Measurements from ENCODE around the gene CLIP3. TPM values are rescaled to one million over a fixed set of nuclear protein-coding genes. Genes with fewer than 3 reads are reported as not detected.
A peak's percentile ranks its signal among the peaks of the same experiment; 100 is the strongest.
"Not testable (repeated sequence)": the region's sequence is repeated elsewhere in the genome, so short reads cannot be mapped to it uniquely, and the experiment has no call there.

Gene CLIP3
- total RNA-seq, 4 donors from 2014 or later, result 0.80 to 15.3 (median 2.7) TPM

GRCh38 chr19:35986664-35987570, 45.8 kb downstream of the CLIP3 start:
- Histone ChIP-seq H3K27ac (no peak overlapping the region), H3K9me3 (no peaks in the 10 kb centered on the region), H3K4me1 (peaks cover 10 to 13% (median 10%) of the 10 kb centered on the region in 3 donors), H3K27me3 (peaks cover 0 to 68% (median 4%) of the 10 kb centered on the region in 4 donors), H3K36me3 (no peaks in the 10 kb centered on the region), H3K4me3 (peak overlapping the region in 3 of 4 donors; percentile 37 to 64 (median 41))
- intact Hi-C loops (cut with DNase I), result no loop called here
- no peak for DNase-seq
- no peak for TF ChIP-seq POLR2A (IDR thresholded peaks at IDR 0.05)
- TF ChIP-seq CTCF (IDR thresholded peaks at IDR 0.05), result no peak
- 16 to 17% methylated on average over 23 to 32 of the region's 54 CpGs for WGBS, 2 donors

GRCh38 chr19:35986111-35986510, 46.6 kb downstream of the CLIP3 start:
- no peak overlapping the region for H3K4me3 ChIP-seq
- DNase-seq, result no peak
- H3K9me3 ChIP-seq, result no peaks in the 10 kb centered on the region
- peaks cover 10 to 13% (median 10%) of the 10 kb centered on the region in 3 donors for H3K4me1 ChIP-seq
- WGBS, 2 donors, result 100% methylated on average over 1 of the region's 5 CpGs; no CpG with 5 or more reads in 1 of the 2 donors
- intact Hi-C loops (cut with DNase I), result no loop called here
- H3K27ac ChIP-seq, result no peak overlapping the region
- H3K27me3 ChIP-seq, result peaks cover 0 to 72% (median 4%) of the 10 kb centered on the region in 4 donors
- no peaks in the 10 kb centered on the region for H3K36me3 ChIP-seq
- TF ChIP-seq CTCF (IDR thresholded peaks at IDR 0.05) (no peak), POLR2A (IDR thresholded peaks at IDR 0.05) (no peak)

GRCh38 chr19:35983177-35983576, 49.5 kb downstream of the CLIP3 start:
- Histone ChIP-seq H3K36me3 (no peaks in the 10 kb centered on the region), H3K27ac (no peak overlapping the region), H3K4me3 (no peak overlapping the region), H3K9me3 (no peaks in the 10 kb centered on the region), H3K4me1 (peaks cover 10 to 13% (median 10%) of the 10 kb centered on the region in 3 donors), H3K27me3 (peaks cover 0 to 92% (median 4%) of the 10 kb centered on the region in 4 donors)
- TF ChIP-seq CTCF (IDR thresholded peaks at IDR 0.05), result no peak
- TF ChIP-seq POLR2A (IDR thresholded peaks at IDR 0.05), result no peak
- no peak for DNase-seq
- 78% methylated on average over 4 to 5 of the region's 8 CpGs for WGBS, 2 donors
- intact Hi-C loops (cut with DNase I), result no loop called here

- H3K9me3 ChIP-seq; H3K27ac ChIP-seq; DNase-seq; H3K4me1 ChIP-seq; H3K4me3 ChIP-seq; intact Hi-C loops (cut with DNase I); H3K36me3 ChIP-seq: not testable (repeated sequence)
- H3K27me3 ChIP-seq, result peaks cover 0 to 90% (median 0%) of the 10 kb centered on the region in 4 donors
- 68 to 75% methylated on average over 4 of the region's 4 CpGs for WGBS, 2 donors
Measured at GRCh38 chr19:35980997-35981396, 51.7 kb downstream of the CLIP3 start.

GRCh38 chr19:35978832-35979365, 53.8 kb downstream of the CLIP3 start:
- Histone ChIP-seq H3K9me3 (no peaks in the 10 kb centered on the region), H3K36me3 (no peaks in the 10 kb centered on the region), H3K27me3 (peaks cover 0 to 85% (median 0%) of the 10 kb centered on the region in 4 donors), H3K4me3 (no peak overlapping the region), H3K4me1 (no peaks in the 10 kb centered on the region), H3K27ac (no peak overlapping the region)
- no peak for TF ChIP-seq POLR2A (IDR thresholded peaks at IDR 0.05)
- no peak for TF ChIP-seq CTCF (IDR thresholded peaks at IDR 0.05)
- DNase-seq, result no peak
- WGBS, 2 donors, result 24 to 28% methylated on average over 7 of the region's 20 CpGs
- intact Hi-C loops (cut with DNase I), result no loop called here
